ENCODE measurements around the gene ENOPH1. TPM values are rescaled to one million over a fixed set of nuclear protein-coding genes. Genes with fewer than 3 reads are reported as not detected.

The ENOPH1 gene
- total RNA-seq, 1 donor from 2014 or later: 40.4 TPM

DNA sequence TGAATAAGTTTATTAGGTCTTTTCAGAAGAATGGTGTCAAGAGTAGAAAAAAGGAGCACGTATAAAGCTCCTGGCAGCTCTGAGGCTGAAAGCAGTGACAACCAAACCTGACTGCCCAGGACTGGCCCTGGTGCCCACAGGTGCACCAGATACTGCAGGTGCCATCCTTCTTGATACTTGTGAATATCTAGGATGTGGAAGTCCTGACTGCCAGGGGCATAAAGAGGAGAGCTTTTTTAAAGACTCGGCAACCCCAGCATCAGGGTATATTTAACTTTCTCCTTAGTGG lies 70.7 kb downstream of the ENOPH1 start:
- intact Hi-C loops (cut with micrococcal nuclease): no loop called here

DNA sequence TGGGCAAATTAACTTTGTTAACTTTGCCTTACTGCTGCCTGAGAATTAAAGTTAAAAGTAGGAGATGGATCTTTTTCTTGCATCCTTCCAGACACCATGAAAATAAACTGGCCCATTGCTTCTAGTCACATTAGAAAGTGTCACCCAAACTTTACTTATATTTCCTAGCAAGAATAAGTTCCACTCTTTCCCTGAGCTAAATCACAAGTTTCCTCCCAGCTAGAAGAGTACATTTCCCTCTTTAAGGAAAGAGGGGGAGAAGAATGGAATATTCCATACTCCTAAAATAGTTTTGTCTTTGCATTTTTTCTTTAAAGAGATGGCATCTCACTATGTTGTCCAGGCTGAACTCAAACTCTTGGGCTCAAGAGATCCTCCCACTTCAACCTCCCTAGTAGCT lies 77.6 kb downstream of the ENOPH1 start:
- intact Hi-C loops (cut with micrococcal nuclease): no loop called here

DNA sequence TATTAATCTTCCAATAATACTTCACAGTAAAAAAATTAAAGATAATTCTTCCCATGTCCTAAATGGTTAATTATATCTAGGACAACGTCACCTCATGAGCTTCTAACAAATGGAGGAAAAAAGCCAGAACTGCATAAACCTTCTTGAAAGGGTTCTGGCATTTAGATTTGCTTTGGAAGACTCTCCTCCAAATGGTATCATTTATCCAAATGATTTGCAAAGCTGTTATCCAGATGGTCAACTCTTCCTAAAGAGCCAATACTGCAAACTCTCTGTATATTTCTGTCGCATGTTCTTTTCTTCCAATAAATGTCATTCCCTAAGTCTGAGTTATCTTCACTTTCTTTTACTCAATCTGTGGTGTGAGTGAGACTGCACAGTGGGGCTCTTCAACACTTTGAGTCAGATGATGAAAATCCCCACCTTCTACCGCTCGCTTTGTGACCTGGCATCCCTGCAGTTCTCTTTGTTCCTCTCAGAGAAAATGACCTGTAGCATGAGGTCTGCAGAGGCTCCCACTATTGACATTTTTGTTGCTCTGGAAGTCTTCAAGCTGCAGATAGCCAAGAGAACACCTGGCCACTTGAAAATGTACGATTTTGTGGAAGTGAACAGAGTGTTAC lies 78.5 kb downstream of the ENOPH1 start:
- intact Hi-C loops (cut with micrococcal nuclease): no loop called here

DNA sequence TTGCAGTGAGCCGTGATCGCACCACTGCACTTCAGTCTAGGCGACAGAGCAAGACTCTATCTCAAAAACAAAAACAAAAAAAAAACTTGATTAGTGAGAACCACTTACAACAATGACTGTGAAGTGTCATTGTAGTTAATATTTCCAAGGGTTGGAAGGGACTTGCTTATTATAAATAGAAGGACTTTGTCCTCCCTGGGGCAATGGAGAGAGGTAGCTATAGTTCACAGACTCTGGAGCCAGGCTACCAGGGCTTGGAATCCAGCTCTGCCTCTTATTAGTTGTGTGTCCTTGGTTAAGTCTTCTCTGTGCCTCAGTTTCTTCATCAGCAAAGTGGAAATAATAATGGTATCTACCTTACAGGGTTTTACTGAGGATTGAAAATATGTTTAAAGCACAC lies 79.8 kb downstream of the ENOPH1 start:
- intact Hi-C loops (cut with micrococcal nuclease): no loop called here

Other genes starting within 250 kb of the ENOPH1 start
- gene HNRNPD, start 56.6 kb upstream of the ENOPH1 start, total RNA-seq: 424 and 433 TPM in 2 replicates
- 316 and 323 TPM in 2 replicates for gene HNRNPDL, start 128 bp upstream of the ENOPH1 start, total RNA-seq
- gene TMEM150C, start 131.4 kb downstream of the ENOPH1 start, total RNA-seq: not detected in 2 replicates

All from T-helper 2 cell treated with Interferon-gamma antibody and Interleukin-4, amounts not matched to agents 100 ng/mL and 5 ng/mL, for 36 hours (primary cell).